ENCODE data around the gene ERGIC1. TPM values are rescaled to one million over a fixed set of nuclear protein-coding genes. Genes with fewer than 3 reads are reported as not detected.

Gene ERGIC1
- total and polyA plus RNA-seq, 2 of the 13 experiments (the other 11 are each of a cell fraction or from before 2014, with no cell fraction given) = 78.5 to 184 TPM

DNA sequence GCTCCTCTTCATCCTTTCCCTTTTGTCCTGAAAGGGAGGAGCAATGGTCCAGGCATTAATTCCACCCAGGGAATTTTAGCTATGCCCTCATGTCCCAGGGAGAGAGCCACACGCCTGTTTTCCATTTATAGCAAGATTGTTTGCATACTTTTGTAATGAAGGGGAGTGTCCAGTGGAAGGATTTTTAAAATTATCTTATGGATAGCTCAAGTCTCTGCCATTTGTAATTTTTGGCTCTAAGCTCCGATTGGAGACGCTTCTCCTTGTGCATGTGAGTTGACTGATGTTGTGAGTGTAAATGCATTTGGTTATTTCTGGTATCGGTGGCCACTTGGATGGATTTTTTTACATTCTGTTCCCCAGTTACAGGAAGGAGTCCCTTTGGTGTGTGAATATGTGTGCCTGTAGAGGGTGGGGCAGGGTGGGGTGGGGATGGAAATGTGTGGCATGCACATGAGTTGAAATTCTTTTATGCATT is 118.0 kb downstream of the ERGIC1 start:
- POLR2A ChIA-PET = no interaction called here

More for the DNA sequence above, 118.0 kb downstream of the ERGIC1 start:
- TF ChIP-seq ZNF782 (CRISPR knock-in tag; IDR thresholded peaks at IDR 0.05; ENCODE audit: borderline replicate concordance) (no peak), HNF1B (CRISPR knock-in tag; IDR thresholded peaks at IDR 0.05) (no peak), ZFP1 (CRISPR knock-in tag; IDR thresholded peaks at IDR 0.05) (no peak), ZFP36L1 (CRISPR knock-in tag; IDR thresholded peaks at IDR 0.05) (no peak)
- TF ChIP-seq, protein P1, sequence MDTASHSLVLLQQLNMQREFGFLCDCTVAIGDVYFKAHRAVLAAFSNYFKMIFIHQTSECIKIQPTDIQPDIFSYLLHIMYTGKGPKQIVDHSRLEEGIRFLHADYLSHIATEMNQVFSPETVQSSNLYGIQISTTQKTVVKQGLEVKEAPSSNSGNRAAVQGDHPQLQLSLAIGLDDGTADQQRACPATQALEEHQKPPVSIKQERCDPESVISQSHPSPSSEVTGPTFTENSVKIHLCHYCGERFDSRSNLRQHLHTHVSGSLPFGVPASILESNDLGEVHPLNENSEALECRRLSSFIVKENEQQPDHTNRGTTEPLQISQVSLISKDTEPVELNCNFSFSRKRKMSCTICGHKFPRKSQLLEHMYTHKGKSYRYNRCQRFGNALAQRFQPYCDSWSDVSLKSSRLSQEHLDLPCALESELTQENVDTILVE (CRISPR knock-in tag; IDR thresholded peaks at IDR 0.05) = no peak
- Histone ChIP-seq H3K4me3 (replicated peaks in 1 of 3; ENCODE audit: insufficient read depth in 1 of 3, low read depth in 2 of 3, low read length in 3 of 3) (no peak overlapping the region), H3K27me3 (ENCODE audit: control insufficient read depth in 1 of 2, insufficient read depth in 2 of 2, low read length in 2 of 2) (no peaks in the 10 kb centered on the region), H3K4me1 (ENCODE audit: insufficient read depth, low read length) (no peaks in the 10 kb centered on the region), H3K9ac (ENCODE audit: insufficient read depth, low read depth, low read length) (no peak overlapping the region), H3K36me3 (replicated peaks in 1 of 2; ENCODE audit: control insufficient read depth in 1 of 2, insufficient read depth in 2 of 2, low read length in 2 of 2) (peaks cover 9 to 31% of the 10 kb centered on the region in 2 experiments; a peak in 3 of 5 replicates), H3K9me3 (ENCODE audit: low read length) (no peaks in the 10 kb centered on the region), H3K4me2 (ENCODE audit: low read depth, low read length) (no peak overlapping the region), H3K79me2 (ENCODE audit: insufficient read depth, low read length) (no peaks in the 10 kb centered on the region), H2AFZ (ENCODE audit: low read length) (no peak overlapping the region), H4K20me1 (ENCODE audit: insufficient read depth, low read length) (no peaks in the 10 kb centered on the region), H3K27ac (ENCODE audit: extremely low read length, insufficient read depth, low read length) (no peak overlapping the region)
- FAIRE-seq (no peak), DNase-seq (ENCODE audit: low spot score) (no peak), ATAC-seq (no peak)
- no TSS peak for BruUV-seq (replicated peaks)
- in situ Hi-C loops (cut with HindIII; ENCODE audit: extremely low pct_ligation_motif_present, low pct_unique_long_range_greater_than_20kb) (no loop called here), intact Hi-C loops (cut with micrococcal nuclease; ENCODE audit: unreplicated experiment) (no loop called here)
- CTCF ChIA-PET (ENCODE audit: low intra/inter-chr PET ratio, low total read pairs) = no interaction called here
- WGBS (ENCODE audit: low lambda C conversion rate) = 97% methylated on average over 4 of the region's 4 CpGs
